Measurements from ENCODE around the gene SLC25A27.

DNA sequence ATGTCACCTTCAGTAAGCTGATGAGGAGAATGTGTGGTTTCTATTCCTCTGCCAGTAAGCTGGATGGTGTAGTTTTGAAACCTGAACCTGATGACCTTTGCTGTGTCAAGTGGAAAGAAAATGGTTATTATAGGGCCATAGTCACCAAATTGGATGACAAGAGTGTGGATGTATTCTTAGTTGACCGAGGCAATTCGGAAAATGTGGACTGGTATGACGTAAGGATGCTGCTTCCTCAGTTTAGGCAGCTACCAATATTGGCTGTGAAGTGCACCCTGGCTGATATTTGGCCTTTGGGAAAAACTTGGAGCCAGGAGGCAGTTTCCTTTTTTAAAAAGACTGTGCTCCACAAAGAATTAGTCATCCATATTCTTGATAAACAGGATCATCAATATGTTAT is 36.9 kb downstream of the SLC25A27 start:
- TF ChIP-seq, protein P1, sequence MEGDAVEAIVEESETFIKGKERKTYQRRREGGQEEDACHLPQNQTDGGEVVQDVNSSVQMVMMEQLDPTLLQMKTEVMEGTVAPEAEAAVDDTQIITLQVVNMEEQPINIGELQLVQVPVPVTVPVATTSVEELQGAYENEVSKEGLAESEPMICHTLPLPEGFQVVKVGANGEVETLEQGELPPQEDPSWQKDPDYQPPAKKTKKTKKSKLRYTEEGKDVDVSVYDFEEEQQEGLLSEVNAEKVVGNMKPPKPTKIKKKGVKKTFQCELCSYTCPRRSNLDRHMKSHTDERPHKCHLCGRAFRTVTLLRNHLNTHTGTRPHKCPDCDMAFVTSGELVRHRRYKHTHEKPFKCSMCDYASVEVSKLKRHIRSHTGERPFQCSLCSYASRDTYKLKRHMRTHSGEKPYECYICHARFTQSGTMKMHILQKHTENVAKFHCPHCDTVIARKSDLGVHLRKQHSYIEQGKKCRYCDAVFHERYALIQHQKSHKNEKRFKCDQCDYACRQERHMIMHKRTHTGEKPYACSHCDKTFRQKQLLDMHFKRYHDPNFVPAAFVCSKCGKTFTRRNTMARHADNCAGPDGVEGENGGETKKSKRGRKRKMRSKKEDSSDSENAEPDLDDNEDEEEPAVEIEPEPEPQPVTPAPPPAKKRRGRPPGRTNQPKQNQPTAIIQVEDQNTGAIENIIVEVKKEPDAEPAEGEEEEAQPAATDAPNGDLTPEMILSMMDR (conservative IDR thresholded peaks at IDR 0.05; ENCODE audit: low read depth, low read length), result no peak
- TF ChIP-seq FOS (IDR thresholded peaks at IDR 0.05; ENCODE audit: low read depth, low read length), result no peak
- no peak for TF ChIP-seq SMC3 (IDR thresholded peaks at IDR 0.05; ENCODE audit: low read depth, low read length)
- no peak for TF ChIP-seq RCOR1 (IDR thresholded peaks at IDR 0.05; ENCODE audit: insufficient replicate concordance, low read length)
- no peak for TF ChIP-seq RAD21 (IDR thresholded peaks at IDR 0.05; ENCODE audit: low read length)
- no peak for TF ChIP-seq RFX5 (IDR thresholded peaks at IDR 0.05; ENCODE audit: low read depth, low read length)
- no peak for TF ChIP-seq POLR2A (IDR thresholded peaks at IDR 0.05; ENCODE audit: low read depth, low read length)
- TF ChIP-seq CEBPB (IDR thresholded peaks at IDR 0.05; ENCODE audit: low read depth, low read length), result no peak
- TF ChIP-seq CHD1 (IDR thresholded peaks at IDR 0.05; ENCODE audit: low read depth, low read length), result no peak
- TF ChIP-seq, protein P2, sequence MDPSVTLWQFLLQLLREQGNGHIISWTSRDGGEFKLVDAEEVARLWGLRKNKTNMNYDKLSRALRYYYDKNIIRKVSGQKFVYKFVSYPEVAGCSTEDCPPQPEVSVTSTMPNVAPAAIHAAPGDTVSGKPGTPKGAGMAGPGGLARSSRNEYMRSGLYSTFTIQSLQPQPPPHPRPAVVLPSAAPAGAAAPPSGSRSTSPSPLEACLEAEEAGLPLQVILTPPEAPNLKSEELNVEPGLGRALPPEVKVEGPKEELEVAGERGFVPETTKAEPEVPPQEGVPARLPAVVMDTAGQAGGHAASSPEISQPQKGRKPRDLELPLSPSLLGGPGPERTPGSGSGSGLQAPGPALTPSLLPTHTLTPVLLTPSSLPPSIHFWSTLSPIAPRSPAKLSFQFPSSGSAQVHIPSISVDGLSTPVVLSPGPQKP (IDR thresholded peaks at IDR 0.05; ENCODE audit: borderline replicate concordance, low read depth, low read length), result no peak
- TF ChIP-seq MAZ (IDR thresholded peaks at IDR 0.05; ENCODE audit: borderline replicate concordance, low read depth, low read length), result no peak

Data from IMR-90 (cell line).